Activated T-helper 1 cell treated with anti-CD3 and anti-CD28 coated beads, Interleukin-12 subunit alpha, Interleukin-12 subunit beta, Interleukin-2, Interleukin-4 antibody, amounts not matched to agents 30 ng/mL and 10 ng/mL and 1 ng/mL, durations not matched to agents 14 hours and 24 hours and 36 hours (primary cell): ENCODE data around the gene ZDHHC6. TPM values are rescaled to one million over a fixed set of nuclear protein-coding genes. Genes with fewer than 3 reads are reported as not detected.
A peak's percentile ranks its signal among the peaks of the same experiment; 100 is the strongest.
"Not testable (repeated sequence)": the region's sequence is repeated elsewhere in the genome, so short reads cannot be mapped to it uniquely, and the experiment has no call there.

Experiments used
- DNase-seq: peaks from one replicate; pipeline ENCODE4 v3.0.0; 2021; ENCODE audit warnings: low spot score
- H3K27ac Mint-ChIP-seq: one replicate; pipeline ENCODE4 v1.8.0; 2021; ENCODE audit warnings: mild to moderate bottlenecking, mixed read lengths
- H3K27me3 Mint-ChIP-seq: one replicate; pipeline ENCODE4 v1.8.0; 2022; ENCODE audit warnings: mild to moderate bottlenecking, moderate library complexity, mixed read lengths; ENCODE audit not compliant: insufficient read depth
- H3K36me3 Mint-ChIP-seq: one replicate; pipeline ENCODE4 v1.8.0; 2021; ENCODE audit warnings: low read depth, mixed read lengths
- H3K4me1 Mint-ChIP-seq: one replicate; pipeline ENCODE4 v1.8.0; 2021; ENCODE audit warnings: low read depth, mixed read lengths
- H3K4me3 Mint-ChIP-seq: one replicate; pipeline ENCODE4 v1.8.0; 2021; ENCODE audit warnings: mild to moderate bottlenecking, moderate library complexity, mixed read lengths
- H3K9me3 Mint-ChIP-seq: one replicate; pipeline ENCODE4 v1.8.0; 2021; ENCODE audit warnings: mixed read lengths
- intact Hi-C: fragments of 100-400 bp; cut with micrococcal nuclease; formaldehyde crosslinking; loops from one replicate; pipeline ENCODE4 v1.15.1; 2024
- total RNA-seq: library from RNA; stranded (reverse); gene quantifications from 2 replicates; pipeline ENCODE4 v1.2.3, GENCODE V29; 2022

ZDHHC6 gene
- total RNA-seq, 1 donor from 2014 or later = 51.9 TPM

DNA sequence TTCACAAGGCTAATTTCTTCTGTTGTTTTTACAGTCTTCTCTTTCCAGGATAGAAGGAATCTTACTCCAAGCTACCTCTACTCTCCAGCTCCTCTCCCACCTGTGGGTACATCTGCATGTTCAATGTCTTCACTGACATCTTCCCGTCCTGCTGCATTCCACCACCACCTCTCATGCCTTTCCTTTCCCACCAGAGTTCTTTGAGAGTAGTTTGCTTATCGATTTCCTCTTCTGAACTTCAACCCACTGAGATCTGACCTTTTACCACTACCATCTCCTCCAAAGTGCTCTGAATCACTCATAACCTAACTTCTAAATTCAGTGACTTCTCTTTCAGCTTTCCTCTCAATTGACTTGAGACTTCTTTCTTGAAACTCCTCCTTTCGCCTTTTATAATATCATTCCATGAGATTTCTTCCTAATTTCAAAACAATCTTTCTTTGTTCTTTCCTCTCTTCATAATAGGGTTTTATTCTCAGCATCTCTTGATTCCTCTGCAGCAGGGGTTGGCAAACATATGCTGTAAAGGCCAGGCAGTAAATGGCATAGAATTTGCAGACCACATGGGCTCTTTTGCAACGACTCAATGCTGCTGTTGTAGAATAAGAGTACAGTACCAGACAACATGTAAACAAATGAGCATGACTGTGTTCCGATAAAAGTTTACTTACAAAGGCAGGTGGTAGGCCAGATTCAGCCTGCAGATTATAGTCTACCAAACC lies 50.7 kb downstream of the ZDHHC6 start:
- H3K4me1 Mint-ChIP-seq = peaks cover 15% of the 10 kb centered on the region
- H3K27ac Mint-ChIP-seq = no peak overlapping the region
- no peak for DNase-seq
- intact Hi-C loops = no loop called here
- H3K36me3 Mint-ChIP-seq = peaks cover 23% of the 10 kb centered on the region
- no peaks in the 10 kb centered on the region for H3K27me3 Mint-ChIP-seq
- H3K4me3 Mint-ChIP-seq = no peak overlapping the region
- H3K9me3 Mint-ChIP-seq = no peaks in the 10 kb centered on the region

DNA sequence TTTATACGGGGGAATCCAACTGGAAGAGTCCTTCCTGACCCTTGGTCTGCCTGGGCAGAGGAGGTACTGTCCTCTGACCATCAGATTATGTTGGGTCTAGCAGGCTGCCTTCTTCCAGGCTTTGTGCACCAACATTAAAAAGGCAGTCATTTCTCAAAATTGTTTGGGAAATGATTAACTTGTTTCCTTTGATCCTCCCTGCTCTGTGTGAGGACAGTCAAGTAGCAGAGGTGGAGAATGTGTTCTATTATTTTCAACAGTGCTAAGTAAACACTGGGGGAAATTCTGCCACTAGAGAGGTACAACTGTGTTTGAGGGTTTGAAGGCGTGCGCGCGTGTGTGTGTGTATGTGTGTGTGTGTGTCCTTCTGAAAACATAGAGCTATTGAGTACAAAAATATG lies 52.2 kb downstream of the ZDHHC6 start:
- Mint-ChIP-seq H3K4me3 (peak overlapping the region; percentile 2), H3K36me3 (peaks cover 20% of the 10 kb centered on the region), H3K4me1 (peaks cover 29% of the 10 kb centered on the region), H3K27me3 (no peaks in the 10 kb centered on the region), H3K27ac (no peak overlapping the region), H3K9me3 (no peaks in the 10 kb centered on the region)
- intact Hi-C loops = loop anchor here (5.0 kb wide), 1 partner anchor 1288 kb away; no protein-coding TSS in a partner anchor
- DNase-seq = no peak

DNA sequence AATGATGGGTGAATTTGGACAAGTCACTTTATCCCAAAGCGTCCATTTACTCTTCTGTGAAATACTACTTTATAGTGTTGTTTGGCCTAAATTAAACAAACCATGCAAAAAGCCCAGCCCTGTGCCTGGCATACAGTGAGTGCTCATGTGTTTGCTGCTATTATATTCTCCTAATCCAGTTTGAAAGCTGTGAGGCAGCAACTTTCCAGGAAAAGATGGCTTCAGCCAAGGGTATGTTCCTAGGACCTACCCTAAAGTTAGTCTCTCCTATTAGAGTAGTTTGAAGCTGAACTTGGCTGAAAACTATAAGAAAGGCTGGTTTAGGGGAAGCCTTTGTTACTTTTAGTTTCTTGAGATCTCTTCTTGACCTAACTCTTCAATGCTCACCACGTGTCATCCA lies 52.9 kb downstream of the ZDHHC6 start:
- Mint-ChIP-seq H3K4me3 (peak overlapping the region; percentile 2), H3K27me3 (no peaks in the 10 kb centered on the region), H3K27ac (no peak overlapping the region), H3K4me1 (peaks cover 35% of the 10 kb centered on the region), H3K36me3 (peaks cover 17% of the 10 kb centered on the region), H3K9me3 (no peaks in the 10 kb centered on the region)
- no peak for DNase-seq
- intact Hi-C loops = loop anchor here (5.0 kb wide), 1 partner anchor 1288 kb away; no protein-coding TSS in a partner anchor

DNA sequence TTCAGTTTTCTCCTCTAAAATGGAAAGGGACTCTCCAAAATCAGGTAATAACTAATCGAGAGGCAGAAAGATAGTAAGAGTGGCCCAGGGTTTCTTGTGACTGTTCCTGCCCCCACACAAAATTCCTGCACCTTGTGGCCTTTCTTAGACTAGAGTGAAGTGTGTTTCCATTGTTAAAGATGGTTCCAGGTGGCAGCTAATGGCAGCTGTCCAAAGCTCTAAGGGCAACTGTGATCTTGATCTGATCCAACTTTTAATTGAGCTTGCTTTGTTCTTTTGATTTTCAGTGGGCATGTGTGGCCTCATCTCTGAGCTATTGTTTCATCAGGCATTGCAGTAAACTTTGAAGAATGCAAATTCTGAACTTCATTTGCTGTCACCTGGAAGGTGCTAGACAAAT lies 53.4 kb downstream of the ZDHHC6 start:
- H3K27ac Mint-ChIP-seq = no peak overlapping the region
- peaks cover 17% of the 10 kb centered on the region for H3K36me3 Mint-ChIP-seq
- H3K4me3 Mint-ChIP-seq = no peak overlapping the region
- H3K4me1 Mint-ChIP-seq = peaks cover 40% of the 10 kb centered on the region
- no peaks in the 10 kb centered on the region for H3K27me3 Mint-ChIP-seq
- H3K9me3 Mint-ChIP-seq = no peaks in the 10 kb centered on the region
- intact Hi-C loops = loop anchor here (5.0 kb wide), 1 partner anchor 1289 kb away; no protein-coding TSS in a partner anchor
- DNase-seq = no peak

DNA sequence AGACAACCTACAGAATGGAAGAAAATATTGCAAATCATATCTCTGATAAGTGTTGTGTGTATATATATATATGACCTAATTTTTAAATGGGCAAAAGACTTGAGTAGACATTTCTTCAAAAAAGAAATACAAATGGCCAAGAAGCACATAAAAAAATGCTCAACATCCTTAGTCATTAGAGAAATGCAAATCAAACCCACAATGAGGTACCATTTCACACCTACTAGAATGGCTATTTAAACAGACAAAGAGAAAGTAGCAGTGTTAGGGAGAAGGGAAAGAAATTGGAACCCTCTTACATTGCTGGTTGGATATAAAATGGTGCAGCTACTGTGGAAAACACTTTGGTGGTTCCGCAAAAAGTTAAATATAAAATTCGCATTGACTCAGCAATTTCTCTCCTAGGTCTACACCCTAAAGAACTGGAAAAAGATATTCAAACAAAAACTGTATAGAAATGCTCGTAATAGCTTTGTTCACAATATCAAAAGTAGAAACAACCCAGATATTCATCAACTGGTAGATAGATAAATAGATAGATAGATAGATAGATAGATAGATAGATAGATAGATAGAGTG lies 56.5 kb downstream of the ZDHHC6 start:
- H3K27me3 Mint-ChIP-seq = no peaks in the 10 kb centered on the region
- peak overlapping the region; percentile 64 for H3K27ac Mint-ChIP-seq
- no peaks in the 10 kb centered on the region for H3K9me3 Mint-ChIP-seq
- peaks cover 20% of the 10 kb centered on the region for H3K36me3 Mint-ChIP-seq
- intact Hi-C loops = loop anchor here (5.0 kb wide), 1 partner anchor 1292 kb away; no protein-coding TSS in a partner anchor
- peaks cover 61% of the 10 kb centered on the region for H3K4me1 Mint-ChIP-seq
- no peak for DNase-seq
- peak overlapping the region; percentile 38 for H3K4me3 Mint-ChIP-seq

DNA sequence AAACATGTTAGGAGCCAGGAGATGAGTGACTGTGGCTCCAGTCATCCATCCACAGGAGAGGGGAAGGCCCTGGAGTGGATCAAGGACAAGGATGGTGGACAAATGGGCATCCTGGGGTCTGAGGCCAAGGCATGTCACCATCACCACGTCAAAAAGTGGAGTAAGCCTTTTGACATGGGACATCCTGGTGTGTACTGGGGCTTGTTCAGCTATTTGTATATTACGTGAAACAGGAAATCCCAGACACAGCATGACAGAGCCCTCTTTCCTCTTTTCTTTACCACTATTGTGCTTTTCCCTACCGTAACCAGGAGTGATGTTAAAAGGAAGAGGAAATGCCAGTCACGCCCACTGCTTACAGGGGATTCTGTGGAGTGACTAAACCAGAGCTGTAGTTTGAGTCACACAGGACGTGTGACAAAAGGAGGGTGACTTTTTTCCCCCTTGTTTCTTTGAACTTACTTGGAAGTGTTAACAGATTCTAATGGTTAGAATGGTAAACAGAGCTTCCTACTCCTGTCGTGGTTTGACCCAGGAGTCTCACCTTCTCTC lies 57.4 kb downstream of the ZDHHC6 start:
- Mint-ChIP-seq H3K27ac (peak overlapping the region; percentile 88), H3K27me3 (no peaks in the 10 kb centered on the region), H3K4me3 (peak overlapping the region; percentile 57), H3K9me3 (no peaks in the 10 kb centered on the region), H3K36me3 (peaks cover 23% of the 10 kb centered on the region), H3K4me1 (peaks cover 67% of the 10 kb centered on the region)
- intact Hi-C loops = loop anchor here (1.0 to 10.0 kb wide), 6 partner anchors 13 to 1962 kb away; partner anchors contain the start of genes DCLRE1A, GPAM, NHLRC2 and ZDHHC6
- peak; percentile 55 for DNase-seq

DNA sequence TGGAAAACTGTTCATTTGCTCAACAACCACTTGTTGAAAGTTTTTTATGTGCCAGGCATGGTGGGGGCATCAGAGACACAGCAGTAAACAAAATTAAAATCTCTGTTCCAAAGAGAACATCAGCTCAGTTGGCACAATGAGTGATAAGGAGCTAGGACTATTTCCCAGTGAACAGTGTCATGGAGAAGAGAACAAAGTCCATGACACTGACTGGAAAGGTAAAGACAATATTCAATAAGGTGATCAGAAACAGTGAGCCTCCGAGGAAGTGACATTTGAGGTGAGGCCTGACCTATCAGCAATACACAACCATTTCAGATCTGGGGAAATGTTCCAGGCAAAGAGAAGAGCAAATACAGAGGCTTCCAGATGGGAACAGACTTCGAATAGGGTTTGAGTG lies 58.2 kb downstream of the ZDHHC6 start:
- intact Hi-C loops = loop anchor here (5.0 to 10.0 kb wide), 2 partner anchors 1466 to 1961 kb away; partner anchors contain the start of genes DCLRE1A and NHLRC2
- H3K4me3 Mint-ChIP-seq = no peak overlapping the region
- DNase-seq = no peak
- peaks cover 68% of the 10 kb centered on the region for H3K4me1 Mint-ChIP-seq
- H3K27me3 Mint-ChIP-seq = no peaks in the 10 kb centered on the region
- peak overlapping the region; percentile 88 for H3K27ac Mint-ChIP-seq
- H3K9me3 Mint-ChIP-seq = no peaks in the 10 kb centered on the region
- H3K36me3 Mint-ChIP-seq = peaks cover 24% of the 10 kb centered on the region

DNA sequence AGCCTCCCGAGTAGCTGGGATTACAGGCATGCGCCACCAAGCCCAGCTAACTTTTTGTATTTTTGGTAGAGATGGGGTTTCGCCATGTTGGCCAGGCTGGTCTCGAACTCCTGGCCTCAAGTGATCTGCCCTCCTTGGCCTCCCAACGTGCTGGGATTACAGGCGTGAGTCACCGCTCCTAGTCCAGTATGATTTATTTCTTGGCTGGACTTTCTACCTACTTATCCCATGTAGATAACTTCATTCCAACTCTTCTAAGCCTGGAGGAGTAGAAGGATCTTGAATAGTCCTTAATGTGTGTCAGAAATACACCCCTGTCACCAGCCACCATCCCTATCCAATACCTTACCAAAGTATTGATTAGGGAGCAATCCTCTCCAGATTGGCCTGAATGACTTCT lies 58.7 kb downstream of the ZDHHC6 start:
- Mint-ChIP-seq H3K27ac (peak overlapping the region; percentile 88), H3K36me3 (peaks cover 23% of the 10 kb centered on the region), H3K4me1 (peaks cover 67% of the 10 kb centered on the region)
- intact Hi-C loops = loop anchor here (5.0 to 10.0 kb wide), 2 partner anchors 1467 to 1961 kb away; partner anchors contain the start of genes DCLRE1A and NHLRC2
- not testable (repeated sequence) for DNase-seq, H3K27me3 Mint-ChIP-seq, H3K4me3 Mint-ChIP-seq, H3K9me3 Mint-ChIP-seq

DNA sequence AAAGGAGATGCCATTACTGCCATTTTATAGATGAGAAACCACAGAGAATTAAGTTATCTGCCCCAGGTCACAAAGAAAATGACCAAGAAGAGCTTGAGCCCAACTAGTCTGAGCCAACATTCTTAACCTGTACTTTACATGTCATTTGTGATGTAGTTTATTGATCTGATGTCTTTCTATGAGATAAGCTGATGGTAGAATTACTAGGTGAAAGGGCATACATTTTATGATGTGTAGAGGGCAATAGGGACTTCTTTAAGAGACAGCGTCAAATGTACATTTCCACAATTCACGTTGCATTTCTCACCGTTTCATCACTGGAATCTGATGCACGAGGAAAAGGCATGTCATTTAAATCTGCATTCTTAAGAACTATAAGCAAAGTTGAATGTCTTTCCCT lies 61.5 kb downstream of the ZDHHC6 start:
- no peak overlapping the region for H3K4me3 Mint-ChIP-seq
- H3K9me3 Mint-ChIP-seq = no peaks in the 10 kb centered on the region
- H3K27me3 Mint-ChIP-seq = no peaks in the 10 kb centered on the region
- DNase-seq = no peak
- intact Hi-C loops = loop anchor here (5.0 to 10.0 kb wide), 2 partner anchors 1470 to 1958 kb away; partner anchors contain the start of genes DCLRE1A and NHLRC2
- H3K4me1 Mint-ChIP-seq = peaks cover 62% of the 10 kb centered on the region
- peaks cover 30% of the 10 kb centered on the region for H3K36me3 Mint-ChIP-seq
- no peak overlapping the region for H3K27ac Mint-ChIP-seq

DNA sequence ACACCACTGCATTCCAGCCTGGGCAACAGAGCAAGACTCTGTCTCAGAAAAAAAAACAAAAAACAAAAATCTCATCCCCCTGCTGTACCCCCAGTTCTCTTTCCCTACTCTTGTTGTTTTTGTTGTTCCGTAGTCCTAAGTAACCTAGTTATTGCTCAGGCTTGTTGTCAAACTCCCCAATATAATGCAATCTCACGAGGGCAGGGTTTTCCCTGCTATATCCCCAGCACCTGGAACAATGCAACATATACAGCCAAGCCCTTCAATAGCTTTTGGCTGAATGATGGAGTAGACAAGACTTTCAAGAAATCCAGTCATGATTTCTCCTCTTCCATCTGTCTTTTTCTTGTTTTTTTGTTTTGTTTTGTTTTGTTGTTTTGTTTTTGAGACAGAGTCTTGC lies 62.6 kb downstream of the ZDHHC6 start:
- Mint-ChIP-seq H3K36me3 (peaks cover 35% of the 10 kb centered on the region), H3K4me3 (no peak overlapping the region), H3K4me1 (peaks cover 57% of the 10 kb centered on the region), H3K27ac (no peak overlapping the region), H3K9me3 (no peaks in the 10 kb centered on the region), H3K27me3 (no peaks in the 10 kb centered on the region)
- no peak for DNase-seq
- intact Hi-C loops = loop anchor here (10.0 kb wide), 1 partner anchor 1471 kb away; the partner anchor contains the start of genes DCLRE1A and NHLRC2

DNA sequence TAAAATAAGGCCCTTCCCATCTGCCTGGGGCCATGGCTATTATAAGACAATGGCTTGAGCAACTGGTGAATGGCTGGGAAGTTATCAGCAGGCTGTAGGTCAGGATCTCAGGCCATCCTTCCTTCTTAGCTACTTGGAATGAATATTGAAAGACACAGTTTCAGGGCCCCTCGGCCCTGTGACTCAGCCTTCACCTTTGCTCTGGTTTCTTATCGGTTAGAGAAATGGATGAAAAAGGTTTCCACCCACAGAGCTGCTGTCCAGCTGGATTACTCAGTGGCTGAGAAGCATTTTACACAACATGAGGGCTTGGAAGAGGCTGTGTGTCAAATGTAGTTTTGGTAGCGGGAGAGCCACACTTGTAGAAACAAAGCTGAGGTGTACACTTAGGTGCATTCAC lies 63.4 kb downstream of the ZDHHC6 start:
- intact Hi-C loops = loop anchor here (10.0 kb wide), 1 partner anchor 1471 kb away; the partner anchor contains the start of genes DCLRE1A and NHLRC2
- no peak for DNase-seq
- H3K4me1 Mint-ChIP-seq = peaks cover 49% of the 10 kb centered on the region
- H3K27ac Mint-ChIP-seq = peak overlapping the region; percentile 25
- no peak overlapping the region for H3K4me3 Mint-ChIP-seq
- no peaks in the 10 kb centered on the region for H3K9me3 Mint-ChIP-seq
- no peaks in the 10 kb centered on the region for H3K27me3 Mint-ChIP-seq
- H3K36me3 Mint-ChIP-seq = peaks cover 31% of the 10 kb centered on the region

DNA sequence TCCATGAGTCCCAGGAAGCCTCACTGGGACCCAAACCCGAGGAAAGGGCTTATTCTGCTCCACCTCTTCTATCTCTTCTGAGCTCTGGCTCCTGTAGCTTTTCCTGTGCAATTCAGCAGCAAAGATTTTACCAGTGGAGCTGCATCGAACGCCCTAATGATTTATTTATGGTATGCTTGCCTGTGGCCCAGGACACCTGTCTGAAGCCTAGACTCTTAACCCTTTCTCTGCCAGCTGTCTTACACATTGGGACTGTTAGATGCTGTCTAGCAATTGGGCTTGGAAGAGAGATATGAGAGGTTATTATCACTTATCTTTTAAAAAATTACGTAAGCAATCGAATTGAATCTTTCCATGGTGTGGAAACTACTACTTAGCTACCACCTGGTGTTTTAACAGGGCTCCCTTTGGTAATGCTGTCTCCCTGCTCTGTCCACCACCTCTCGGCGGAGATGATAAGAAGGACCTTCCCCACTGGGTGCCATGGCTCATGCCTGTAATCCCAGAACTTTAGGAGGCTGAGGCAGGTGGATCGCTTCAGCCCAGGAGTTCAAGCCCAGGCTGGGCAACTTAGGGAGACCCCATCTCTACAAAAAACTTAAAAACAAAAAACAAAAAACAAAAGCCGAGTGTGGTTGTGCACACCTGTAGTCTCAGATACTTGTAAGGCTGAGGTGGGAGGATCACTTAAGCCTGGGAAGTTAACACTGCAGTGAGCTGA lies 64.0 kb downstream of the ZDHHC6 start:
- no peak overlapping the region for H3K4me3 Mint-ChIP-seq
- H3K27me3 Mint-ChIP-seq = no peaks in the 10 kb centered on the region

More for the DNA sequence above, 64.0 kb downstream of the ZDHHC6 start:
- Mint-ChIP-seq H3K9me3 (no peaks in the 10 kb centered on the region), H3K27ac (no peak overlapping the region), H3K36me3 (peaks cover 32% of the 10 kb centered on the region), H3K4me1 (peaks cover 50% of the 10 kb centered on the region)
- intact Hi-C loops = loop anchor here (10.0 kb wide), 1 partner anchor 1472 kb away; the partner anchor contains the start of genes DCLRE1A and NHLRC2
- no peak for DNase-seq
